Measurements from ENCODE around the gene RAD17. TPM values are rescaled to one million over a fixed set of nuclear protein-coding genes. Genes with fewer than 3 reads are reported as not detected.

RAD17 gene
- total RNA-seq, 1 experiment from 2014 or later, result 33.8 TPM

DNA sequence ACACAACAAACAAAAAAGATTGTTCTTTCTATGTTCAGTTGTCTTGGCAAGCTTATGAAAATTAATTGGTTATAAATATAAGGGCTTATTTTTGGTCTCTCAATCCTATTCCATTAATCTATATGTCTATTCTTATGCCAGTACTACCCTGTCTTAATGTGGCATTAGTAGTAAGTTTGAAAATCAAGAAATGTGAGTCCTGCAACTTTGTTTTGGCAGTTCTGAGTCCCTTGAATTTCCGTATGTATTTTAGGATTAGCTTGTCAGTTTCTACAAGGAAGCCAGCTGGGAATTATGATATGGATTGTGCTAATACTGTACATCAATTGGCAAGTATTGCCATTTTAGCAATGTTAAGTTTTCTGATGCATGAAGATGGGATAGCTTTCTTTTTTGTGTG, 26.5 kb upstream of the RAD17 start:
- Mint-ChIP-seq H3K4me3 (ENCODE audit: unreplicated experiment) (no peak overlapping the region), H3K36me3 (ENCODE audit: insufficient read depth, unreplicated experiment) (peaks cover 5% of the 10 kb centered on the region), H3K27ac (ENCODE audit: unreplicated experiment) (no peak overlapping the region), H3K4me1 (ENCODE audit: low read depth, unreplicated experiment) (no peaks in the 10 kb centered on the region), H3K27me3 (ENCODE audit: insufficient read depth, unreplicated experiment) (no peaks in the 10 kb centered on the region), H3K9me3 (ENCODE audit: unreplicated experiment) (no peaks in the 10 kb centered on the region)
- BruUV-seq (replicated peaks), result no TSS peak
- no peaks in the 10 kb centered on the region for H3K4me1 ChIP-seq
- ChIA-PET POLR2A (interaction anchor here (0.6 kb wide), 1 partner anchor 53 kb away, joined by 3 read pairs; no protein-coding TSS in a partner anchor), CTCF (interaction anchor here (1.1 kb wide), 1 partner anchor 9 kb away, joined by 5 read pairs; no protein-coding TSS in a partner anchor)
- intact Hi-C loops (cut with micrococcal nuclease; ENCODE audit: unreplicated experiment), result no loop called here
- TF ChIP-seq, protein P1, sequence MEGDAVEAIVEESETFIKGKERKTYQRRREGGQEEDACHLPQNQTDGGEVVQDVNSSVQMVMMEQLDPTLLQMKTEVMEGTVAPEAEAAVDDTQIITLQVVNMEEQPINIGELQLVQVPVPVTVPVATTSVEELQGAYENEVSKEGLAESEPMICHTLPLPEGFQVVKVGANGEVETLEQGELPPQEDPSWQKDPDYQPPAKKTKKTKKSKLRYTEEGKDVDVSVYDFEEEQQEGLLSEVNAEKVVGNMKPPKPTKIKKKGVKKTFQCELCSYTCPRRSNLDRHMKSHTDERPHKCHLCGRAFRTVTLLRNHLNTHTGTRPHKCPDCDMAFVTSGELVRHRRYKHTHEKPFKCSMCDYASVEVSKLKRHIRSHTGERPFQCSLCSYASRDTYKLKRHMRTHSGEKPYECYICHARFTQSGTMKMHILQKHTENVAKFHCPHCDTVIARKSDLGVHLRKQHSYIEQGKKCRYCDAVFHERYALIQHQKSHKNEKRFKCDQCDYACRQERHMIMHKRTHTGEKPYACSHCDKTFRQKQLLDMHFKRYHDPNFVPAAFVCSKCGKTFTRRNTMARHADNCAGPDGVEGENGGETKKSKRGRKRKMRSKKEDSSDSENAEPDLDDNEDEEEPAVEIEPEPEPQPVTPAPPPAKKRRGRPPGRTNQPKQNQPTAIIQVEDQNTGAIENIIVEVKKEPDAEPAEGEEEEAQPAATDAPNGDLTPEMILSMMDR (IDR thresholded peaks at IDR 0.05; ENCODE audit: insufficient read depth in 1 of 2, low read depth in 1 of 2, low read length in 1 of 2, severe bottlenecking in 1 of 2, unreplicated experiment in 1 of 2), result no peak
- no peaks in the 10 kb centered on the region for H3K27me3 ChIP-seq (replicated peaks; ENCODE audit: control insufficient read depth, insufficient read depth, low read length)
- no peak for DNase-seq
- H3K9me3 ChIP-seq, result no peaks in the 10 kb centered on the region
- no peaks in the 10 kb centered on the region for H3K36me3 ChIP-seq (ENCODE audit: control insufficient read depth, insufficient read depth, low read length)
- no peak overlapping the region for H3K4me3 ChIP-seq (ENCODE audit: low read depth, low read length)

DNA sequence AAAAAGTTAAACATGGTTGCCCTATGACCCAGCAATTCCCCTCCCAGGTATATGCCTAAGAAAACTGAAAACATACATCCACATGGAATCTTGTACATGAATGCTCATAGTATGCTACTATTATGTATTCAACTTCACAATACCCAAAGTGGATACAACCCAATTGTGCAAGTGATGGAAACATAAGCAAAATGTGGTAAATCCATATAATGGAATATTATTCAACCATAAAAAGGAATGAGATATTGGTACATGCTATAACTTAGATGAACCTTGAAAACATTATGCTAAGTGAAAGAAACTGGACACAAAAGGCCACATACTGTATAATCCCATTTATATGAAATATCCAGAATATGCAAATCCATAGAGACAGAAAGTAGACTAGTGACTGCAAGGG, 19.0 kb upstream of the RAD17 start:
- TF ChIP-seq, protein P1 (IDR thresholded peaks at IDR 0.05; ENCODE audit: insufficient read depth in 1 of 2, low read depth in 1 of 2, low read length in 1 of 2, severe bottlenecking in 1 of 2, unreplicated experiment in 1 of 2), result no peak
- Histone ChIP-seq H3K27me3 (replicated peaks; ENCODE audit: control insufficient read depth, insufficient read depth, low read length) (no peaks in the 10 kb centered on the region), H3K4me3 (ENCODE audit: low read depth, low read length) (no peak overlapping the region), H3K36me3 (ENCODE audit: control insufficient read depth, insufficient read depth, low read length) (0 out of 2 replicates have a peak, but pooled peaks cover 1% of the 10 kb centered on the region), H3K9me3 (no peaks in the 10 kb centered on the region), H3K4me1 (no peaks in the 10 kb centered on the region)
- POLR2A ChIA-PET, result no interaction called here
- H3K36me3 Mint-ChIP-seq (ENCODE audit: insufficient read depth, unreplicated experiment), result peaks cover 51% of the 10 kb centered on the region
- intact Hi-C loops (cut with micrococcal nuclease; ENCODE audit: unreplicated experiment), result no loop called here
- no peaks in the 10 kb centered on the region for H3K27me3 Mint-ChIP-seq (ENCODE audit: insufficient read depth, unreplicated experiment)
- CTCF ChIA-PET, result no interaction called here
- BruUV-seq (replicated peaks), result no TSS peak
- H3K4me3 Mint-ChIP-seq (ENCODE audit: unreplicated experiment), result no peak overlapping the region
- DNase-seq, result no peak
- no peaks in the 10 kb centered on the region for H3K4me1 Mint-ChIP-seq (ENCODE audit: low read depth, unreplicated experiment)
- H3K9me3 Mint-ChIP-seq (ENCODE audit: unreplicated experiment), result no peaks in the 10 kb centered on the region
- H3K27ac Mint-ChIP-seq (ENCODE audit: unreplicated experiment), result no peak overlapping the region

DNA sequence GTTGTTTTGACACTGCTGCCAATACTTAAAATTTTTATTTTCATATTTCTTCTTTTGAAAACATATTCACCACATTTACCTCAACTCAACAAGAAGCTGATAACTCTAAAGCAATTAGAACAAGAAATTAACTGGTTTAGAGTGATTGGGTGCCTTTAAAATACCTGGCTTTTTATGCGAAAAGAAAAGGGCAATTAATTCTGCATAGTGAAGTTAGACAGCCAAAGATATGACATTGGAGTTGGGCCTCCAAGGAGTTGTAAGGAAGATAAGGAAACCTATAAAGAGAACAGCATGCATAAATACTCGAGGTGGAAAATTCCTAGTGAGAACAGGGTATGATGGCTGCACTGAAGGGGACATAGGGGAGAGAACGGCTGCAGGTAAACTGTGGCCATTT, 9.9 kb upstream of the RAD17 start:
- Histone ChIP-seq H3K4me3 (ENCODE audit: low read depth, low read length) (no peak overlapping the region), H3K9me3 (no peaks in the 10 kb centered on the region), H3K27me3 (replicated peaks; ENCODE audit: control insufficient read depth, insufficient read depth, low read length) (no peaks in the 10 kb centered on the region), H3K36me3 (ENCODE audit: control insufficient read depth, insufficient read depth, low read length) (no peaks in the 10 kb centered on the region), H3K4me1 (no peaks in the 10 kb centered on the region)
- H3K9me3 Mint-ChIP-seq (ENCODE audit: unreplicated experiment), result no peaks in the 10 kb centered on the region
- H3K4me1 Mint-ChIP-seq (ENCODE audit: low read depth, unreplicated experiment), result peaks cover 11% of the 10 kb centered on the region
- intact Hi-C loops (cut with micrococcal nuclease; ENCODE audit: unreplicated experiment), result no loop called here
- TF ChIP-seq, protein P1 (IDR thresholded peaks at IDR 0.05; ENCODE audit: insufficient read depth in 1 of 2, low read depth in 1 of 2, low read length in 1 of 2, severe bottlenecking in 1 of 2, unreplicated experiment in 1 of 2), result no peak
- peaks cover 66% of the 10 kb centered on the region for H3K36me3 Mint-ChIP-seq (ENCODE audit: insufficient read depth, unreplicated experiment)
- H3K4me3 Mint-ChIP-seq (ENCODE audit: unreplicated experiment), result no peak overlapping the region
- BruUV-seq (replicated peaks), result no TSS peak
- no peak for DNase-seq
- ChIA-PET POLR2A (no interaction called here), CTCF (no interaction called here)
- H3K27ac Mint-ChIP-seq (ENCODE audit: unreplicated experiment), result no peak overlapping the region
- no peaks in the 10 kb centered on the region for H3K27me3 Mint-ChIP-seq (ENCODE audit: insufficient read depth, unreplicated experiment)

Measured in Caco-2 (cell line).